ENCODE data around the gene ARID1B.

DNA sequence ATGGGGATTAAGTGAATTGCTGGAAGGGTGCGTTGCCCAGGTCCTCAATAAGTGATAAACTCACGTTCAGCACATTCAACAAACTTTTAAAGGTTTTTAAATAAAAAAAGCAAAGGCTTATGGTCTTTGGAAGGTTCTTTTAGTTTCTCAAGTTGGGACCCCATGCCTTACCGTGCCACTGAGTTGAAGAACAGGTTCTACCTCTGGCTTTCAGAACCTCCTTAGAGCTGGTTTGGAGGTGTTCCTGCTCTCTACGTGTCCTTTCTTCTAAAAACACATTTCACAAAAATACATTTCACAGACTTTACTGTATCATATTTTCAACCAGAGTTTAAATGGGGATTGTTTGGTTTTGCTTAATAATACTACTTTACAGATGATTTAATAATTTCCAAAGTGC is 29.0 kb downstream of the ARID1B start:
- TF ChIP-seq CTCF (IDR thresholded peaks at IDR 0.05) (no peak), POLR2A (IDR thresholded peaks at IDR 0.05) (no peak)
